H4 (cell line): Measurements from ENCODE around the gene IRS1. TPM values are rescaled to one million over a fixed set of nuclear protein-coding genes. Genes with fewer than 3 reads are reported as not detected.
"Not testable (repeated sequence)": the region's sequence is repeated elsewhere in the genome, so short reads cannot be mapped to it uniquely, and the experiment has no call there.

ENCODE experiments used
- DNase-seq: peaks from one replicate; pipeline ENCODE4 v3.0.0-alpha.2; 2015; ENCODE audit warnings: low spot score
- total RNA-seq: library from RNA; depleted of rRNA; stranded (reverse); fragments of >200 nt; shearing (Covaris generic); gene quantifications from 2 replicates; pipeline ENCODE4 v1.2.3, GENCODE V29; 2014; rRNA removed

The IRS1 gene
- total RNA-seq = 3.4 and 6.0 TPM in 2 replicates

GRCh38 chr2:226799211-226799975 is at the start of gene IRS1:
Gene IRS1 (minus strand): TSS chr2:226799820. CDS start chr2:226798738, 1,082 bp downstream.
- DNase-seq = peak; percentile 55

GRCh38 chr2:226849349-226849748 is 49.7 kb upstream of the IRS1 start:
- no peak for DNase-seq

GRCh38 chr2:226847511-226847910 is 47.9 kb upstream of the IRS1 start:
- DNase-seq = no peak

- no peak for DNase-seq
Observed at GRCh38 chr2:226847090-226847489, 47.5 kb upstream of the IRS1 start.

- DNase-seq = no peak
Observed at GRCh38 chr2:226845386-226846116, 45.9 kb upstream of the IRS1 start.

- not testable (repeated sequence) for DNase-seq
Observed at GRCh38 chr2:226843001-226843400, 43.4 kb upstream of the IRS1 start.

- DNase-seq = no peak
Observed at GRCh38 chr2:226839951-226840350, 40.3 kb upstream of the IRS1 start.

GRCh38 chr2:226839161-226839560 is 39.5 kb upstream of the IRS1 start:
- DNase-seq = no peak

GRCh38 chr2:226838722-226839121 is 39.1 kb upstream of the IRS1 start:
- no peak for DNase-seq

GRCh38 chr2:226837787-226838603 is 38.4 kb upstream of the IRS1 start:
- peak; percentile 33 for DNase-seq

- no peak for DNase-seq
Observed at GRCh38 chr2:226837334-226837733, 37.7 kb upstream of the IRS1 start.

- DNase-seq = no peak
Observed at GRCh38 chr2:226836548-226836885, 36.9 kb upstream of the IRS1 start.

GRCh38 chr2:226835796-226836547 is 36.4 kb upstream of the IRS1 start, which contains the start of gene RHBDD1:
Gene RHBDD1 (plus strand): TSS chr2:226836054. CDS start chr2:226864694, 28,640 bp downstream.
- peak; percentile 75 for DNase-seq

GRCh38 chr2:226835420-226835795 is 35.8 kb upstream of the IRS1 start:
- no peak for DNase-seq

- DNase-seq = not testable (repeated sequence)
Observed at GRCh38 chr2:226834880-226835279, 35.3 kb upstream of the IRS1 start.

GRCh38 chr2:226832061-226832460 is 32.4 kb upstream of the IRS1 start:
- DNase-seq = no peak

- DNase-seq = no peak
Observed at GRCh38 chr2:226831266-226831665, 31.6 kb upstream of the IRS1 start.

GRCh38 chr2:226829721-226830631 is 30.4 kb upstream of the IRS1 start:
- no peak for DNase-seq

GRCh38 chr2:226828191-226828590 is 28.6 kb upstream of the IRS1 start:
- no peak for DNase-seq

GRCh38 chr2:226825056-226825455 is 25.4 kb upstream of the IRS1 start:
- no peak for DNase-seq
